HG03025 (cell line): ENCODE results near the gene RETREG2.

ENCODE experiments used
- ATAC-seq: cut with Tn5 transposase; IDR thresholded peaks from one replicate; pipeline ENCODE4 v1.9.1; 2021; ENCODE audit warnings: mild to moderate bottlenecking, moderate library complexity; ENCODE audit not compliant: unreplicated experiment, low FRiP score

RETREG2 gene

GRCh38 chr2:219234331-219234730 is 56.3 kb downstream of the RETREG2 start:
- no peak for ATAC-seq
